ENCODE results near the gene CLEC7A. TPM values are rescaled to one million over a fixed set of nuclear protein-coding genes. Genes with fewer than 3 reads are reported as not detected.

Gene CLEC7A
- total RNA-seq, 1 donor from 2014 or later: not detected

GRCh38 chr12:10098791-10099190, 31.2 kb downstream of the CLEC7A start, which contains the start of gene CLEC1A:
Gene CLEC1A, minus strand, starts transcription at chr12:10098985. Its CDS starts 63 bp downstream, at chr12:10098922.
- TF ChIP-seq, protein P1, sequence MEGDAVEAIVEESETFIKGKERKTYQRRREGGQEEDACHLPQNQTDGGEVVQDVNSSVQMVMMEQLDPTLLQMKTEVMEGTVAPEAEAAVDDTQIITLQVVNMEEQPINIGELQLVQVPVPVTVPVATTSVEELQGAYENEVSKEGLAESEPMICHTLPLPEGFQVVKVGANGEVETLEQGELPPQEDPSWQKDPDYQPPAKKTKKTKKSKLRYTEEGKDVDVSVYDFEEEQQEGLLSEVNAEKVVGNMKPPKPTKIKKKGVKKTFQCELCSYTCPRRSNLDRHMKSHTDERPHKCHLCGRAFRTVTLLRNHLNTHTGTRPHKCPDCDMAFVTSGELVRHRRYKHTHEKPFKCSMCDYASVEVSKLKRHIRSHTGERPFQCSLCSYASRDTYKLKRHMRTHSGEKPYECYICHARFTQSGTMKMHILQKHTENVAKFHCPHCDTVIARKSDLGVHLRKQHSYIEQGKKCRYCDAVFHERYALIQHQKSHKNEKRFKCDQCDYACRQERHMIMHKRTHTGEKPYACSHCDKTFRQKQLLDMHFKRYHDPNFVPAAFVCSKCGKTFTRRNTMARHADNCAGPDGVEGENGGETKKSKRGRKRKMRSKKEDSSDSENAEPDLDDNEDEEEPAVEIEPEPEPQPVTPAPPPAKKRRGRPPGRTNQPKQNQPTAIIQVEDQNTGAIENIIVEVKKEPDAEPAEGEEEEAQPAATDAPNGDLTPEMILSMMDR (IDR thresholded peaks at IDR 0.05; ENCODE audit: unreplicated experiment): no peak
- peak; percentile 55 for DNase-seq (ENCODE audit: low spot score)
- Mint-ChIP-seq H3K4me3 (ENCODE audit: unreplicated experiment) (peak within 1 kb of the TSS; percentile 78), H3K36me3 (ENCODE audit: low read depth, unreplicated experiment) (no peaks in the 10 kb centered on the region), H3K27ac (ENCODE audit: unreplicated experiment) (peak within 1 kb of the TSS; percentile 85), H3K4me1 (ENCODE audit: unreplicated experiment) (peaks cover 35% of the 10 kb centered on the region), H3K9me3 (ENCODE audit: unreplicated experiment) (no peaks in the 10 kb centered on the region), H3K27me3 (ENCODE audit: unreplicated experiment) (peaks cover 4% of the 10 kb centered on the region)

- H3K4me1 Mint-ChIP-seq (ENCODE audit: unreplicated experiment): peaks cover 35% of the 10 kb centered on the region
- TF ChIP-seq, protein P1 (IDR thresholded peaks at IDR 0.05; ENCODE audit: unreplicated experiment): no peak
- peak overlapping the region; percentile 63 for H3K4me3 Mint-ChIP-seq (ENCODE audit: unreplicated experiment)
- peak overlapping the region; percentile 43 for H3K27ac Mint-ChIP-seq (ENCODE audit: unreplicated experiment)
- H3K9me3 Mint-ChIP-seq (ENCODE audit: unreplicated experiment): no peaks in the 10 kb centered on the region
- DNase-seq (ENCODE audit: low spot score): no peak
- H3K36me3 Mint-ChIP-seq (ENCODE audit: low read depth, unreplicated experiment): no peaks in the 10 kb centered on the region
- H3K27me3 Mint-ChIP-seq (ENCODE audit: unreplicated experiment): peaks cover 3% of the 10 kb centered on the region
Observed at GRCh38 chr12:10097521-10097920, 32.5 kb downstream of the CLEC7A start.

GRCh38 chr12:10095971-10096370, 34.0 kb downstream of the CLEC7A start:
- H3K36me3 Mint-ChIP-seq (ENCODE audit: low read depth, unreplicated experiment): no peaks in the 10 kb centered on the region
- DNase-seq (ENCODE audit: low spot score): no peak

DNA sequence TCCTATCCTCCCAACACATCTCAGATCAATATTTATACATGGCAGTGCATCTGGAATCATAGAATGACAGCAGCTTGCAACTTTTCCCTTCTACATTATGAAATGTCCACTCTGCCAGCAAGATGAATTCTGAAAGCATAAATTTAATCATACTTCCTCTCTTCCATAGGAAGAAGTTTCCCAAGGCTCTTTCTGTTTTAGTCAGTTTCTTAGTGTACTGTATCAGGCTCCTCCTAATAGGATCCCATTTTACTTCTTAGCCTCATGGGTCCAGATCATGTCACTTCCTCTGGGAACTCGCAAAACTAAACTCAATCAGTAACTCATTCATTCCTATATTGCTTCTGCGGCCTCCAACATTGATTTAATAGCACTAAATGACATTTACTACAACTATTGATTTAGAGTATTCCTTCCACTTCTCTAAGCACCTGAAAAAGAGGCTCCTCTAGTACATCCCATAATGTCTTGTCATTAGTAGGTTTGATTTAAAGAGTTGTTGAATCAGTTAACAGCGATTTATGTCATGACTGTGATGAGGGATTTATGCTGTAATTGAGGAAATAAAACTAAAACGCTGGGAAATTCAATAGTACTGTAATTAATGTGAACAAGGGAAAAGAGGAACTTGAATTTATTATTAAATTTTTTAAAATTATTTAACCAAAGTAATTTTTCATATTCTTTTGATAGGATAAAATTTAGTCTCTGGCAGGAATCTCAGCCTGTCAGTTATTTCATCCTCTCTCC, 35.2 kb downstream of the CLEC7A start:
- Mint-ChIP-seq H3K4me1 (ENCODE audit: unreplicated experiment) (peaks cover 20% of the 10 kb centered on the region), H3K9me3 (ENCODE audit: unreplicated experiment) (no peaks in the 10 kb centered on the region), H3K27me3 (ENCODE audit: unreplicated experiment) (no peaks in the 10 kb centered on the region), H3K27ac (ENCODE audit: unreplicated experiment) (no peak overlapping the region), H3K4me3 (ENCODE audit: unreplicated experiment) (no peak overlapping the region), H3K36me3 (ENCODE audit: low read depth, unreplicated experiment) (no peaks in the 10 kb centered on the region)
- DNase-seq (ENCODE audit: low spot score): no peak
- TF ChIP-seq, protein P1 (IDR thresholded peaks at IDR 0.05; ENCODE audit: unreplicated experiment): no peak

More at GRCh38 chr12:10095971-10096370, 34.0 kb downstream of the CLEC7A start:
- Mint-ChIP-seq H3K4me1 (ENCODE audit: unreplicated experiment) (peaks cover 27% of the 10 kb centered on the region), H3K9me3 (ENCODE audit: unreplicated experiment) (no peaks in the 10 kb centered on the region), H3K27me3 (ENCODE audit: unreplicated experiment) (no peaks in the 10 kb centered on the region), H3K4me3 (ENCODE audit: unreplicated experiment) (no peak overlapping the region), H3K27ac (ENCODE audit: unreplicated experiment) (no peak overlapping the region)
- TF ChIP-seq, protein P1 (IDR thresholded peaks at IDR 0.05; ENCODE audit: unreplicated experiment): no peak

Data from endothelial cell (in vitro differentiated cells).